ENCODE data around the gene PRKG1. TPM values are rescaled to one million over a fixed set of nuclear protein-coding genes. Genes with fewer than 3 reads are reported as not detected.

PRKG1 gene
- total and polyA plus RNA-seq, 2 donors (not counting 1 experiment from before 2014, with no cell fraction given) = not detected

DNA sequence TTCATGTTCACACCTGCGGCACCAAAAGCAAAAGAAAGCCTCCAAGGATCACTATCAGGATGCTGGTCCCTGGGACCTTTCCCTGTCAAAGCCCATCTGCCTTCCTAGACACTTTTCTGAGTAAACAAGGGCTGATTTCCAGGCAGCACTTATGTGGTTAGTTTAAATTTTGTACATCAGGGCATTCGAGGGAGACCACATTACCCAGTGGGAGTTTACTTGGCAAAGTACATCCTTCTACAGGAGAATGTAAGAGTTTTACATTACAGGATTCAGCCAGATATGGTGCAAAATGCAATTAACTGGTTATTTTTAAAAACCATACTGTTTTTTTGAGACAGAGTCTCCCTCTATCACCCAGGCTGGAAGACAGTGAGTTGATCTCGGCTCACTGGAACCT lies 493.0 kb downstream of the PRKG1 start:
- Histone ChIP-seq H3K9me3 (ENCODE audit: control extremely low read depth in 1 of 3, control insufficient read depth in 2 of 3, insufficient read depth in 1 of 3, low read length in 2 of 3) (no peaks in the 10 kb centered on the region), H3K4me3 (ENCODE audit: control extremely low read depth in 1 of 5, extremely low read depth in 1 of 5, insufficient read depth in 1 of 5, low read depth in 2 of 5, low read length in 4 of 5) (no peak overlapping the region), H4K20me1 (ENCODE audit: control insufficient read depth, insufficient read depth, low read length, poor library complexity, severe bottlenecking) (no peaks in the 10 kb centered on the region), H3K4me2 (replicated peaks; ENCODE audit: low read depth, low read length, poor library complexity, severe bottlenecking) (no peak overlapping the region), H3K36me3 (replicated peaks in 1 of 2; ENCODE audit: control extremely low read depth in 1 of 2, control insufficient read depth in 1 of 2, extremely low read depth in 1 of 2, insufficient read depth in 2 of 2, low read length in 1 of 2) (no peaks in the 10 kb centered on the region), H2AFZ (ENCODE audit: insufficient read depth, low read depth, low read length, poor library complexity, severe bottlenecking) (no peak overlapping the region), H3K79me2 (ENCODE audit: control insufficient read depth, insufficient read depth, low read length) (no peaks in the 10 kb centered on the region), H3K27ac (ENCODE audit: low read length in 2 of 2) (no peak overlapping the region), H3K9ac (ENCODE audit: low read length) (no peak overlapping the region), H3K4me1 (ENCODE audit: control insufficient read depth in 2 of 2, insufficient read depth in 2 of 2, low read length in 2 of 2) (no peaks in the 10 kb centered on the region), H3K27me3 (replicated peaks in 1 of 4; ENCODE audit: control extremely low read depth in 1 of 4, control insufficient read depth in 3 of 4, insufficient read depth in 4 of 4, low read length in 3 of 4) (no peaks in the 10 kb centered on the region)
- CTCF ChIA-PET = no interaction called here
- no peaks in the 10 kb centered on the region for H3K9me3 Mint-ChIP-seq (ENCODE audit: insufficient read depth)
- intact Hi-C loops (cut with micrococcal nuclease) = no loop called here
- 67% methylated on average over 1 of the region's 3 CpGs for WGBS (ENCODE audit: insufficient coverage)
- ATAC-seq (ENCODE audit: low read depth) = no peak
- no peak for DNase-seq
- TF ChIP-seq EZH2 (IDR thresholded peaks at IDR 0.05; ENCODE audit: borderline replicate concordance, insufficient read depth, low read depth, low read length, poor library complexity, severe bottlenecking) = no peak
- TF ChIP-seq, protein P1, sequence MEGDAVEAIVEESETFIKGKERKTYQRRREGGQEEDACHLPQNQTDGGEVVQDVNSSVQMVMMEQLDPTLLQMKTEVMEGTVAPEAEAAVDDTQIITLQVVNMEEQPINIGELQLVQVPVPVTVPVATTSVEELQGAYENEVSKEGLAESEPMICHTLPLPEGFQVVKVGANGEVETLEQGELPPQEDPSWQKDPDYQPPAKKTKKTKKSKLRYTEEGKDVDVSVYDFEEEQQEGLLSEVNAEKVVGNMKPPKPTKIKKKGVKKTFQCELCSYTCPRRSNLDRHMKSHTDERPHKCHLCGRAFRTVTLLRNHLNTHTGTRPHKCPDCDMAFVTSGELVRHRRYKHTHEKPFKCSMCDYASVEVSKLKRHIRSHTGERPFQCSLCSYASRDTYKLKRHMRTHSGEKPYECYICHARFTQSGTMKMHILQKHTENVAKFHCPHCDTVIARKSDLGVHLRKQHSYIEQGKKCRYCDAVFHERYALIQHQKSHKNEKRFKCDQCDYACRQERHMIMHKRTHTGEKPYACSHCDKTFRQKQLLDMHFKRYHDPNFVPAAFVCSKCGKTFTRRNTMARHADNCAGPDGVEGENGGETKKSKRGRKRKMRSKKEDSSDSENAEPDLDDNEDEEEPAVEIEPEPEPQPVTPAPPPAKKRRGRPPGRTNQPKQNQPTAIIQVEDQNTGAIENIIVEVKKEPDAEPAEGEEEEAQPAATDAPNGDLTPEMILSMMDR (IDR thresholded peaks at IDR 0.05) = no peak
- H3K4me1 Mint-ChIP-seq = no peaks in the 10 kb centered on the region
- H3K27ac Mint-ChIP-seq = no peak overlapping the region
- POLR2A ChIA-PET = no interaction called here
- H3K27me3 Mint-ChIP-seq = no peaks in the 10 kb centered on the region
- H3K4me3 Mint-ChIP-seq = no peak overlapping the region

- H2AFZ ChIP-seq (ENCODE audit: insufficient read depth, low read depth, low read length, poor library complexity, severe bottlenecking) = no peak overlapping the region
- intact Hi-C loops (cut with micrococcal nuclease) = no loop called here
- no peaks in the 10 kb centered on the region for H3K4me1 Mint-ChIP-seq
- H4K20me1 ChIP-seq (ENCODE audit: control insufficient read depth, insufficient read depth, low read length, poor library complexity, severe bottlenecking) = no peaks in the 10 kb centered on the region
- H3K9ac ChIP-seq (ENCODE audit: low read length) = no peak overlapping the region
- H3K9me3 ChIP-seq (ENCODE audit: control extremely low read depth in 1 of 3, control insufficient read depth in 2 of 3, insufficient read depth in 1 of 3, low read length in 2 of 3) = no peaks in the 10 kb centered on the region
- H3K4me3 ChIP-seq (ENCODE audit: control extremely low read depth in 1 of 5, extremely low read depth in 1 of 5, insufficient read depth in 1 of 5, low read depth in 2 of 5, low read length in 4 of 5) = no peak overlapping the region
- no peak overlapping the region for H3K27ac ChIP-seq (ENCODE audit: low read length in 2 of 2)
- ATAC-seq (ENCODE audit: low read depth) = no peak
- no peak overlapping the region for H3K4me3 Mint-ChIP-seq
- WGBS (ENCODE audit: insufficient coverage) = no CpG with 5 or more reads among the region's 3 CpGs
- no peaks in the 10 kb centered on the region for H3K36me3 ChIP-seq (replicated peaks in 1 of 2; ENCODE audit: control extremely low read depth in 1 of 2, control insufficient read depth in 1 of 2, extremely low read depth in 1 of 2, insufficient read depth in 2 of 2, low read length in 1 of 2)
- no peaks in the 10 kb centered on the region for H3K4me1 ChIP-seq (ENCODE audit: control insufficient read depth in 2 of 2, insufficient read depth in 2 of 2, low read length in 2 of 2)
- H3K79me2 ChIP-seq (ENCODE audit: control insufficient read depth, insufficient read depth, low read length) = no peaks in the 10 kb centered on the region
- POLR2A ChIA-PET = no interaction called here
- TF ChIP-seq EZH2 (IDR thresholded peaks at IDR 0.05; ENCODE audit: borderline replicate concordance, insufficient read depth, low read depth, low read length, poor library complexity, severe bottlenecking) = no peak
- TF ChIP-seq, protein P1 (IDR thresholded peaks at IDR 0.05) = no peak
- no peaks in the 10 kb centered on the region for H3K27me3 ChIP-seq (replicated peaks in 1 of 4; ENCODE audit: control extremely low read depth in 1 of 4, control insufficient read depth in 3 of 4, insufficient read depth in 4 of 4, low read length in 3 of 4)
- no peak overlapping the region for H3K4me2 ChIP-seq (replicated peaks; ENCODE audit: low read depth, low read length, poor library complexity, severe bottlenecking)
- CTCF ChIA-PET = no interaction called here
- no peak for DNase-seq
- no peaks in the 10 kb centered on the region for H3K27me3 Mint-ChIP-seq
- H3K9me3 Mint-ChIP-seq (ENCODE audit: insufficient read depth) = no peaks in the 10 kb centered on the region
- H3K27ac Mint-ChIP-seq = no peak overlapping the region
These were observed 495.2 kb downstream of the PRKG1 start for GRCh38 chr10:51569467-51569866.

Data from B cell (primary cell).